OCI-LY3 (cell line): ENCODE data around the gene NTRK1.

Source experiments
- H2AFZ ChIP-seq: fragments of 200-600, 300-600 bp; shearing (Covaris generic); 2 replicates; pipeline ENCODE4 v1.6.0; 2014; ENCODE audit warnings: antibody characterized with exemption, low read depth, low read length
- H3K27ac ChIP-seq: fragments of 200-600, 300-600 bp; sonication (generic); 2 replicates; pipeline ENCODE4 v1.5.1; 2014; ENCODE audit warnings: mild to moderate bottlenecking, low read length, moderate library complexity, mixed read lengths
- H3K27me3 ChIP-seq: fragments of 200-600, 300-600 bp; sonication (generic); 2 replicates; pipeline ENCODE4 v1.6.1; 2014; ENCODE audit warnings: low read depth, low read length, mixed read lengths
- H3K36me3 ChIP-seq: fragments of 200-600, 300-600 bp; sonication (generic); replicated peaks from 2 replicates; pipeline ENCODE3; 2014; ENCODE audit warnings: low read depth, low read length, mixed read lengths
- H3K4me1 ChIP-seq: fragments of 300-600, 200-600 bp; sonication (generic); 2 replicates; pipeline ENCODE4 v1.6.1; 2014; ENCODE audit warnings: low read length, mixed read lengths
- H3K4me2 ChIP-seq: fragments of 200-600, 300-600 bp; sonication (generic); 2 replicates; pipeline ENCODE4 v1.6.1; 2014; ENCODE audit warnings: low read length, mixed read lengths
- H3K4me3 ChIP-seq: fragments of 300-600, 200-600 bp; sonication (generic); 2 replicates; pipeline ENCODE4 v1.5.1; 2014; ENCODE audit warnings: antibody characterized with exemption, mild to moderate bottlenecking, low read length, moderate library complexity
- H3K79me2 ChIP-seq: fragments of 300-600, 200-600 bp; shearing (Covaris generic); 2 replicates; pipeline ENCODE4 v1.6.1; 2014; ENCODE audit warnings: mild to moderate bottlenecking, low read length, mixed read lengths
- H3K9ac ChIP-seq: fragments of 300-600, 200-600 bp; shearing (Covaris generic); 2 replicates; pipeline ENCODE4 v1.6.0; 2014; ENCODE audit warnings: mild to moderate bottlenecking, low read length, moderate library complexity
- H3K9me3 ChIP-seq: fragments of 200-600, 300-600 bp; shearing (Covaris generic); 2 replicates; pipeline ENCODE4 v1.6.1; 2014; ENCODE audit warnings: low read length, mixed read lengths; ENCODE audit not compliant: insufficient read depth
- H4K20me1 ChIP-seq: fragments of 200-600, 300-600 bp; sonication (generic); 2 replicates; pipeline ENCODE4 v1.6.1; 2016; ENCODE audit warnings: low read length, mixed read lengths; ENCODE audit not compliant: insufficient read depth
- EZH2phosphoT487 ChIP-seq: fragments of 200-600 bp; shearing (Covaris generic); IDR thresholded peaks from 2 replicates; pipeline ENCODE4 v1.6.1; 2018; ENCODE audit warnings: antibody characterized with exemption, mixed run types, low read depth
- TF ChIP-seq, protein P1 (sequence below): fragments of 200-600, 300-600 bp; sonication (generic); IDR thresholded peaks from 2 replicates; pipeline ENCODE4 v1.5.1; 2014; ENCODE audit warnings: antibody characterized with exemption, low read length, low read depth

The NTRK1 gene

DNA sequence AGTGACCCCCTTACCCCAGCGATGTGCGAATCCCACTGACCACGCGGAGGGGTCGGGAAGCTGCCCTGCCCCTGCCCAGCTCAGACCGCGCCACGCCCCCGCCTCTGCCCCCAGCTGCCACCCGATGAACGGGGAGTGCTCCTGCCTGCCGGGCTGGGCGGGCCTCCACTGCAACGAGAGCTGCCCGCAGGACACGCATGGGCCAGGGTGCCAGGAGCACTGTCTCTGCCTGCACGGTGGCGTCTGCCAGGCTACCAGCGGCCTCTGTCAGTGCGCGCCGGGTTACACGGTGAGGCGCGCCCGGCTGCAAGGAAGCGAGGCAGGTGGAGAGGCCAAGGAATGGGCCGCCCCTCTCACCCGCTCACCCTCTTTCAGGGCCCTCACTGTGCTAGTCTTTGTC lies 47.9 kb downstream of the NTRK1 start:
- TF ChIP-seq, protein P1, sequence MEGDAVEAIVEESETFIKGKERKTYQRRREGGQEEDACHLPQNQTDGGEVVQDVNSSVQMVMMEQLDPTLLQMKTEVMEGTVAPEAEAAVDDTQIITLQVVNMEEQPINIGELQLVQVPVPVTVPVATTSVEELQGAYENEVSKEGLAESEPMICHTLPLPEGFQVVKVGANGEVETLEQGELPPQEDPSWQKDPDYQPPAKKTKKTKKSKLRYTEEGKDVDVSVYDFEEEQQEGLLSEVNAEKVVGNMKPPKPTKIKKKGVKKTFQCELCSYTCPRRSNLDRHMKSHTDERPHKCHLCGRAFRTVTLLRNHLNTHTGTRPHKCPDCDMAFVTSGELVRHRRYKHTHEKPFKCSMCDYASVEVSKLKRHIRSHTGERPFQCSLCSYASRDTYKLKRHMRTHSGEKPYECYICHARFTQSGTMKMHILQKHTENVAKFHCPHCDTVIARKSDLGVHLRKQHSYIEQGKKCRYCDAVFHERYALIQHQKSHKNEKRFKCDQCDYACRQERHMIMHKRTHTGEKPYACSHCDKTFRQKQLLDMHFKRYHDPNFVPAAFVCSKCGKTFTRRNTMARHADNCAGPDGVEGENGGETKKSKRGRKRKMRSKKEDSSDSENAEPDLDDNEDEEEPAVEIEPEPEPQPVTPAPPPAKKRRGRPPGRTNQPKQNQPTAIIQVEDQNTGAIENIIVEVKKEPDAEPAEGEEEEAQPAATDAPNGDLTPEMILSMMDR, result no peak
- TF ChIP-seq EZH2phosphoT487, result no peak
- no peak overlapping the region for H3K9ac ChIP-seq
- H3K4me3 ChIP-seq, result no peak overlapping the region
- no peaks in the 10 kb centered on the region for H3K79me2 ChIP-seq
- no peak overlapping the region for H3K4me2 ChIP-seq
- no peaks in the 10 kb centered on the region for H3K36me3 ChIP-seq
- peaks cover 9% of the 10 kb centered on the region; the same call in 1 of the 2 replicates for H3K4me1 ChIP-seq
- peaks cover 4% of the 10 kb centered on the region; the same call in 1 of the 2 replicates for H3K27me3 ChIP-seq
- H3K9me3 ChIP-seq, result no peaks in the 10 kb centered on the region
- H3K27ac ChIP-seq, result no peak overlapping the region
- no peak overlapping the region for H2AFZ ChIP-seq
- no peaks in the 10 kb centered on the region for H4K20me1 ChIP-seq

DNA sequence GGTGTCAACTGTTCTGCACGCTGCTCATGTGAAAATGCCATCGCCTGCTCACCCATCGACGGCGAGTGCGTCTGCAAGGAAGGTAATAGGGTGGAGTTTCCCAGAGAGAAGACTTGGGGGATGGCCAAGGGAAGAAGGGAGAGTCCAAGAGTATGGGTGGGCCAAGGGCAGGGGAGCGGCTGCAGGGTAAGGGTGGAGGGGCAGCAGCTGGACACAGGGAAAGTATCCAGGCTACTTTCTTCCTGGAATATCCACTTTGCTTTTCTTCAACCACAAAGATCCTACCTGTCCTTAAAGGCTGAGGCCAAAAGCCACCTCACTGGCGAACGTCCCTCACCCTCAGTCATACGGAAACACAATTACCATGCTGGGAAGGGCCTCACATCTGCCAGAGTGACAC lies 48.3 kb downstream of the NTRK1 start:
- Histone ChIP-seq H3K9me3 (no peaks in the 10 kb centered on the region), H3K4me3 (no peak overlapping the region), H3K9ac (no peak overlapping the region), H3K27me3 (peaks cover 4% of the 10 kb centered on the region; the same call in 1 of the 2 replicates), H4K20me1 (no peaks in the 10 kb centered on the region), H3K4me2 (no peak overlapping the region), H2AFZ (no peak overlapping the region), H3K36me3 (no peaks in the 10 kb centered on the region), H3K4me1 (peaks cover 9% of the 10 kb centered on the region; the same call in 1 of the 2 replicates), H3K79me2 (no peaks in the 10 kb centered on the region), H3K27ac (no peak overlapping the region)
- TF ChIP-seq, protein P1, result no peak
- TF ChIP-seq EZH2phosphoT487, result no peak

DNA sequence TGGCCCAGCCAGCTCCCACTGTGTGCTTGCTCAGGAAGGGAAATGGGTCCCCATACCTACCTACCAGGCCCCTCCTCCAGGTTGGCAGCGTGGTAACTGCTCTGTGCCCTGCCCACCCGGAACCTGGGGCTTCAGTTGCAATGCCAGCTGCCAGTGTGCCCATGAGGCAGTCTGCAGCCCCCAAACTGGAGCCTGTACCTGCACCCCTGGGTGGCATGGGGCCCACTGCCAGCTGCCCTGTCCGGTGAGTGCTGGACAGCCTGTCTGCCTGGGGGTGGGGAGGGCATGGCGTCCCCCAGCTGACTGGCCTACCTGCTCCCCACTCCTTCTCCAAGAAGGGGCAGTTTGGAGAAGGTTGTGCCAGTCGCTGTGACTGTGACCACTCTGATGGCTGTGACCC lies 49.0 kb downstream of the NTRK1 start:
- H3K4me2 ChIP-seq, result peak overlapping the region; percentile 65
- TF ChIP-seq, protein P1, result no peak
- no peak for TF ChIP-seq EZH2phosphoT487
- H4K20me1 ChIP-seq, result no peaks in the 10 kb centered on the region
- peaks cover 9% of the 10 kb centered on the region; the same call in 1 of the 2 replicates for H3K4me1 ChIP-seq
- no peaks in the 10 kb centered on the region for H3K79me2 ChIP-seq
- H3K36me3 ChIP-seq, result no peaks in the 10 kb centered on the region
- H3K9me3 ChIP-seq, result no peaks in the 10 kb centered on the region
- H3K4me3 ChIP-seq, result no peak overlapping the region
- no peak overlapping the region for H3K27ac ChIP-seq
- H3K9ac ChIP-seq, result no peak overlapping the region
- no peak overlapping the region for H2AFZ ChIP-seq
- H3K27me3 ChIP-seq, result peaks cover 1% of the 10 kb centered on the region; the same call in 1 of the 2 replicates

DNA sequence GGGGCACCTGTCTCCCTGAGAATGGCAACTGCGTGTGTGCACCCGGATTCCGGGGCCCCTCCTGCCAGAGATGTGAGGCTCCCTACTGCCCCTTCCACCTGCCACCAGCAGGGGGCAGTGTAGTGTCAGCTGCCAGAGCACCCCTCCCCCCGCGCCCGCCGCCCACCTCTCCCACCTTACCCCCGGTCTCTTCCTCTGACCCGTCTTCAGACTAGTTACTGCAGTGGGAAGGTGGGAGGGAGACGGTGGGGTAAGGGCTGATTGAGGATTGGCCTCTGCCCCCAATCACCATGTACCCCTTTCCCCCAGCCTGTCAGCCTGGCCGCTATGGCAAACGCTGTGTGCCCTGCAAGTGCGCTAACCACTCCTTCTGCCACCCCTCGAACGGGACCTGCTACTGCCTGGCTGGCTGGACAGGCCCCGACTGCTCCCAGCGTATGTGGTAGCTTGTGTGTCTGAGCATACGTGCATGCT lies 49.7 kb downstream of the NTRK1 start:
- peaks cover 9% of the 10 kb centered on the region; the same call in 1 of the 2 replicates for H3K4me1 ChIP-seq
- no peaks in the 10 kb centered on the region for H3K36me3 ChIP-seq
- H2AFZ ChIP-seq, result 0 out of 2 replicates have a peak overlapping the region, but pooled peaks have one; percentile 12
- no peaks in the 10 kb centered on the region for H3K9me3 ChIP-seq
- H3K9ac ChIP-seq, result no peak overlapping the region
- TF ChIP-seq, protein P1, result peak; percentile 92
- no peak for TF ChIP-seq EZH2phosphoT487
- peak overlapping the region; percentile 63 for H3K4me3 ChIP-seq
- no peaks in the 10 kb centered on the region for H3K27me3 ChIP-seq
- H3K4me2 ChIP-seq, result peak overlapping the region; percentile 65
- no peak overlapping the region for H3K27ac ChIP-seq
- no peaks in the 10 kb centered on the region for H4K20me1 ChIP-seq
- no peaks in the 10 kb centered on the region for H3K79me2 ChIP-seq
